ACC112 (cell line): Measurements from ENCODE around the gene IFT52.

Source experiments
- H2AFZ ChIP-seq: fragments of 200-600 bp; sonication (generic); one replicate; pipeline ENCODE4 v1.6.0; 2017; ENCODE audit warnings: antibody characterized with exemption, low read length; ENCODE audit not compliant: unreplicated experiment
- H3K27ac ChIP-seq: fragments of 200-600 bp; sonication (generic); 2 replicates; pipeline ENCODE4 v1.5.1; 2014; ENCODE audit warnings: low read depth, mild to moderate bottlenecking, antibody characterized with exemption, low read length, moderate library complexity
- H3K27me3 ChIP-seq: fragments of 200-600 bp; sonication (generic); 2 replicates; pipeline ENCODE4 v1.6.1; 2014; ENCODE audit warnings: mild to moderate bottlenecking, antibody characterized with exemption, low read length, moderate library complexity, mixed read lengths; ENCODE audit not compliant: insufficient read depth
- H3K36me3 ChIP-seq: fragments of 200-600 bp; sonication (generic); 2 replicates; pipeline ENCODE4 v1.6.1; 2016; ENCODE audit warnings: mild to moderate bottlenecking, antibody characterized with exemption, low read length, moderate library complexity, mixed read lengths; ENCODE audit not compliant: insufficient read depth
- H3K4me1 ChIP-seq: fragments of 200-600 bp; sonication (generic); one replicate; pipeline ENCODE4 v1.6.1; 2016; ENCODE audit warnings: low read length, mixed read lengths; ENCODE audit not compliant: insufficient read depth, unreplicated experiment, control insufficient read depth
- H3K4me3 ChIP-seq: fragments of 200-600 bp; sonication (generic); 2 replicates; pipeline ENCODE4 v1.5.1; 2014; ENCODE audit warnings: mild to moderate bottlenecking, low read depth, low read length
- H3K79me2 ChIP-seq: fragments of 200-600 bp; sonication (generic); one replicate; pipeline ENCODE4 v1.6.0; 2016; ENCODE audit warnings: low read length; ENCODE audit not compliant: control insufficient read depth, unreplicated experiment, insufficient read depth

IFT52 gene

DNA sequence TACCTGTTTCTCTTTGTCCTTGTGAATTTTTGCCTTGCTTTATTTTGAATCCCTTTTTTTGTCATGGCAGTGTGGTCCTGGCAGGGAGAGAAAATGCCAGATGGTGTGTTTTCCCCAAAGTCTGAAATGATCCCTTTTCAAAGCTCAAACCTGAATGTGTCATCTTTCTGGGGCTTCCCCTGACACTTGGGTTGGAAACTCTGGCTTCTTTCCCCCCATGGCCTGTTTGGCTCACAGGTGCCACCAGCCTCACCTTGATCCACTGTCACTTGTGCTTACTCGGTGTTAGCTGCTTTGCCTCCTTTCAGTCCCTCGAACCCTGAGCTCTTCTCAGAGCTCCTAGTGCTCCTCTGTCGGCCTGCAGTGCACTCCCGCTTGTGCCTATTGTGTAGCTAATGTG is 98.4 kb downstream of the IFT52 start:
- Histone ChIP-seq H3K27ac (no peak overlapping the region), H3K79me2 (no peaks in the 10 kb centered on the region), H3K36me3 (peaks cover 4% of the 10 kb centered on the region; the same call in 1 of the 2 replicates)

GRCh38 chr20:43690943-43691598 is 100.3 kb downstream of the IFT52 start:
- H3K79me2 ChIP-seq = no peaks in the 10 kb centered on the region
- H3K4me3 ChIP-seq = no peak overlapping the region
- no peak overlapping the region for H2AFZ ChIP-seq
- peaks cover 4% of the 10 kb centered on the region; the same call in 1 of the 2 replicates for H3K36me3 ChIP-seq
- H3K27ac ChIP-seq = no peak overlapping the region
- H3K27me3 ChIP-seq = no peaks in the 10 kb centered on the region
- no peaks in the 10 kb centered on the region for H3K4me1 ChIP-seq

More for the DNA sequence above, 98.4 kb downstream of the IFT52 start:
- Histone ChIP-seq H2AFZ (no peak overlapping the region), H3K27me3 (no peaks in the 10 kb centered on the region), H3K4me1 (no peaks in the 10 kb centered on the region), H3K4me3 (no peak overlapping the region)

DNA sequence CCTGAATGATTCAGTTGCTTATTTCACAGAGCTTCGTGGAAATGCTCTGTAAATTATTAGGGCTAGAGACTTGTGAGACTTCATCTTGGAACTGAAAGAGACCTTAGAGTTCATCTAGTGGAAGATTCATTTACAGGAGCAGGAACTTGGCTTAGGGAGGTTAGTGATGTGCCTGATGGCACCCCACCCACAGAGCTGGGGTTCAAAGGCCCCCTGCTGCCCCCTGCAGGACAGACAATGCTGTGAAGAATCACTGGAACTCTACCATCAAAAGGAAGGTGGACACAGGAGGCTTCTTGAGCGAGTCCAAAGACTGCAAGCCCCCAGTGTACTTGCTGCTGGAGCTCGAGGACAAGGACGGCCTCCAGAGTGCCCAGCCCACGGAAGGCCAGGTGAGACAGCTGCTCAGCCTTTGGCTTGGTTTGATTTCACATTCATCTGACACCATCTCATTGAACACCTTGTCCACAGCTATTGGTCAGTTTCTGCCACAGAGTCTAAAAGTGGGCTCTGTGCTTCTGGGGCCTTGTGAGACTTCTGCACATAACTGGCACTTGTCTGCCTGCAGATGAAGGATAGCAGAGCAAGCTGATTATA is 101.3 kb downstream of the IFT52 start:
- Histone ChIP-seq H3K27ac (no peak overlapping the region), H3K4me1 (no peaks in the 10 kb centered on the region), H3K27me3 (no peaks in the 10 kb centered on the region), H3K79me2 (no peaks in the 10 kb centered on the region), H3K4me3 (no peak overlapping the region), H2AFZ (no peak overlapping the region), H3K36me3 (peaks cover 4% of the 10 kb centered on the region; the same call in 1 of the 2 replicates)

DNA sequence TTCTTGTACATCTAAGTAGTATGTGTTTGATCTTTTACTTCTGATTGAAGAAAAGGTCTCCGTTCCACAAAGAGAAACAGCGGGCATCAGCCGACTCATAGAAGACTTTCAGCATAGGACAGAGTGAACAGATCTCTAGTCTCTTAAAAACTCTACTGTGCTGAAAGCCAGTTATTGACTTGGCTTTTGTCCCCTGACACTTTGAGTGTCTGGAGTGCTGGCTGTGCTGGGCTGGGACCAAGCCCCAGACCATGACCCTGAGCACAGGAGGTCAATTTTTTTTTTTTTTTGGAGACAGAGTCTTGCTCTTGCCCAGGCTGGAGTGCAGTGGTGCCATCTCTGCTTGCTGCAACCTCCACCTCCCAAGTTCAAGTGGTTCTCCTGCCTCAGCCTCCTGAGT is 104.0 kb downstream of the IFT52 start:
- no peak overlapping the region for H3K27ac ChIP-seq
- H3K36me3 ChIP-seq = peaks cover 4% of the 10 kb centered on the region; the same call in 1 of the 2 replicates
- H3K4me3 ChIP-seq = no peak overlapping the region
- no peaks in the 10 kb centered on the region for H3K4me1 ChIP-seq
- no peaks in the 10 kb centered on the region for H3K27me3 ChIP-seq
- H2AFZ ChIP-seq = no peak overlapping the region
- no peaks in the 10 kb centered on the region for H3K79me2 ChIP-seq

- Histone ChIP-seq H2AFZ (no peak overlapping the region), H3K36me3 (peaks cover 4% of the 10 kb centered on the region; the same call in 1 of the 2 replicates), H3K4me3 (no peak overlapping the region), H3K4me1 (no peaks in the 10 kb centered on the region), H3K27me3 (no peaks in the 10 kb centered on the region), H3K27ac (no peak overlapping the region), H3K79me2 (no peaks in the 10 kb centered on the region)
Measured at GRCh38 chr20:43695571-43695970, 104.8 kb downstream of the IFT52 start.
